Activated CD8-positive, alpha-beta memory T cell treated with anti-CD3 and anti-CD28 coated beads, Interleukin-2, amount 50 U/mL, for 1 hour (primary cell): ENCODE results near the gene NFS1.

Source experiments
- DNase-seq: peaks from one replicate; pipeline ENCODE4 v3.0.0-alpha.2; 2020; ENCODE audit errors: extremely low read depth

NFS1 gene

GRCh38 chr20:35680452-35681183 is 18.5 kb downstream of the NFS1 start:
- no peak for DNase-seq

DNA sequence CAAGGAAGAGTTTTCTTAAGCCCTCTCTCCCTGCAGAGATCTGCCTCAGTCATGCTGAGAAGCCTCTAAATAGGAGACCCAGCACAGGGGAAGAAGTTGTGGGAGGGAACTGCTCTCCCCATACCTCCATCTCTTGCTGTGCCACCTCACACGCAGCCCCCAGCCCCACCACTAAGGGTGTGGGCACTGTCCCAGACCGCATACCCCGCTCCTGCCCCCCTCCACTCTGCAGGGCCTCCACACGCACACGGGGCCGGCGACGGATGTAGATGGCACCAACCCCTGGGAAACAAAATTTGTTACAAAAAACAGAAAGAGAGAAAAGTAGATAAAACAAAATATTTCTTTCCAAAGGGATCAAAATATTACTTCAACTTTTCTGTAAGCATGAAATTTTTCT is 24.2 kb downstream of the NFS1 start:
- DNase-seq = no peak

- DNase-seq = no peak
Measured at GRCh38 chr20:35673884-35674283, 25.3 kb downstream of the NFS1 start.

DNA sequence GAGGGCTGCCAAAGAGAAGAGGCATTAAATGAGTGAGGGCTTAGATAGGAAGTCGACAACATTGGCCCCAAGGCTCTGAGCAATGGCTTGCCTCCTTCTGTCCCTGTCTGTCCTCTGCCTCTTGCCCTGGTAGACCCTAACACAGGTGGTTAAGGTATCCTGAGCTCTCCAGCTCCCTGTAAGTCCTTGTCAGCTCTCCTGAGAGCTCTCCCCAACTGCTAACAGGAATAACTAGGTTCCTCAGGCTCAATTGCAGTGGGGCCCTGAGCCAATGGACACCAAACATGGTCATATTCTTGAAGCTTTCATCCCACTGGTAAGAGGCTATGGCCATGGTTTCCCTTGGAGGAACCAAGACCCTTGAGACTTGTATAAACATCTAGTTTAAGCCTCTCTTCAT is 29.5 kb downstream of the NFS1 start:
- no peak for DNase-seq

GRCh38 chr20:35669221-35669620 is 29.9 kb downstream of the NFS1 start:
- no peak for DNase-seq

DNA sequence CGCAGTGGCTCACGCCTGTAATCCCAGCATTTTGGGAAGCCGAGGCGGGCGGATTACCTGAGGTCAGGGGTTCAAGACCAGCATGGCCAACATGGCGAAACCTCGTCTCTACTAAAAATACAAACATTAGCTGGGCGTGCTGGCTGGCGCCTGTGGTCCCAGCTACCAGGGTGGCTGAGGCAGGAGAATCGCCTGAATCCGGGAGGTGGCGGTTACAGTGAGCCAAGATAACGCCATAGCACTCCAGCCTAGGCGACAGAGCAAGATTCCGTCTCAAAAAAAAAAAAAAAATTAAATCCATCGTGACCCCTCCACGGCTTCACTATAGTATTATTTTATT is 33.2 kb downstream of the NFS1 start:
- DNase-seq = no peak

- peak; percentile 78 for DNase-seq
Measured at GRCh38 chr20:35664466-35665206, 34.5 kb downstream of the NFS1 start, which contains the start of the genes CPNE1 and RBM12. Gene CPNE1, minus strand, starts transcription at chr20:35664900. Its CDS starts 31,977 bp downstream, at chr20:35632923. Gene RBM12, minus strand, starts transcription at chr20:35664900. Its CDS starts 9,578 bp downstream, at chr20:35655322.

DNA sequence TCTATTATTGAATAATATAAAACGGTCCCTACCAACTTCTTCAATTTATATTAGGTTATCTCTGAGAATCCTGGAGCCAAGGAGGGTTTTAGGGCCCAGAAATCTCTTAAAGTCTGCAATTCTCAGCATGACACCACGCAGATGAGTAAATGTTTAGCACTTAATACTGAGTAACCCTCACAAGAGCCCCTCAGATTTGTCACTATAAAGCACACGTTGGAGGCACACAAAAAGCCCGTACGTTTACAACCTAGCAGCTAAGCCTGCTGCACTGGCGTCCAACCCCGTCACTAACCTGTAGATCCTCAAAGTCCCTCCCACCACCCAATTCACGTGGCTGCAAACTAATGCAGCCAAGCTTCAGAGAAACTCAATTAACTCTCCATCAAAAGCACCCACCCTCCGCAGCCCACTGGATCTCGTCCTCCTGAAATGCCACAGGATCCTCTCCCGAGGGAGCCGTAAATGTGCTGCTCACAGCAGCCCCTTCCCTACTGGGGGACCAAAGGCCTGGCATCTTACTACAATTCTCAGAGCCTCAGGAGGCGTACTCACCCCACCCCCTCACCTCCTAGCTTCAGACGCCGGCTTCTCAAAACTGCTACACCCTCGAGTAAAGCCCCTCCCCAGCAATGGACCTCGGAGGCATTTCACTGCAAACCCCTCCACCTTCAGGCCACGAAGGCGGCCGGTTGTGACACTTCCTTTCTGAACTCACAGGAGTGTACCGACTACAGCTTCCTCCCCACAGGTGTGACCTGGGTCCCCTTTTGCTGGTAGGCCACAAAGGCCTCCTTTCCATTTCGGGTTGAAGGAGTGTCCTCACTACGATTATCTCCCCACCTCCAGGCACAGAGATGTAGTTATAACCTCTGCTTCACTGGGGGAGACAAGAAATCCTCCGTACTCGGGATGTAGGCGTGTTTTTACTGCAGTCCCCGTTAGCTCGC is 35.4 kb downstream of the NFS1 start:
- peak; percentile 33 for DNase-seq

- DNase-seq = no peak
Measured at GRCh38 chr20:35662551-35662950, 36.6 kb downstream of the NFS1 start.

DNA sequence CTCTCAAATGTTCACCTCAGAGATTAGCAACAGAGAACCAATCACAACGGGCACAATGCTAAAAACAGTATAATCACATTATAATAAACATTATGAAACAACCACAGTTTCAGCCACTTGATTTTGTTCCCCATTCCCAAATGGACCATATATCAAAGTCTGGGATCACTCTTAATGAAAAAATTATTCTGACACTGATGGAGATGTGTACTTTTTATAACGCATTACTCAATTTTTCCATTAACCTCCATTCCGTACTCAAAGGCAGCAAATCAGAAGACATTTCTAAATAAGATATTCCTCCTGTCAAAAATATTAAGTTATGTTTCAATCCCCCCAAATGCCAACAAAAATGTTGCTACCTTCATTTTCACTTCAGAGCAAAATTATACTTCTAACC is 37.2 kb downstream of the NFS1 start:
- no peak for DNase-seq

DNA sequence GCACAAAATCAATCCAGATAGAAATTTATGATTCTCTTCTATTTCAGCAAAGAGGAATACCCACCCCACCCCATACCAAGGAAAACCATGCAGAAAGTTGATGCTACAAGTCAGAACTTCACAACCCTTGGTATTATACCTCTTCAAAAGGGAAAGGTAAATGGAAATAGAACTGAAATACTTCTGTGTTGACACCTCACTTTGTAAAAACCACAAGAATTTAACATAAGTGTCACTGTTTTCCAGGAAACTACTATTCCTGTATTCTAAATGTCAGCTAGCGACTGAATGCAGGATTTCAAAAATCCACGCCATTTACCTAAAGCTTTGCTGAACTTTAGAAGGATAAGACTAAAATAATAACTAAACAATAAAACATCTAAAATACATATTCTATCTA is 38.1 kb downstream of the NFS1 start:
- DNase-seq = no peak

DNA sequence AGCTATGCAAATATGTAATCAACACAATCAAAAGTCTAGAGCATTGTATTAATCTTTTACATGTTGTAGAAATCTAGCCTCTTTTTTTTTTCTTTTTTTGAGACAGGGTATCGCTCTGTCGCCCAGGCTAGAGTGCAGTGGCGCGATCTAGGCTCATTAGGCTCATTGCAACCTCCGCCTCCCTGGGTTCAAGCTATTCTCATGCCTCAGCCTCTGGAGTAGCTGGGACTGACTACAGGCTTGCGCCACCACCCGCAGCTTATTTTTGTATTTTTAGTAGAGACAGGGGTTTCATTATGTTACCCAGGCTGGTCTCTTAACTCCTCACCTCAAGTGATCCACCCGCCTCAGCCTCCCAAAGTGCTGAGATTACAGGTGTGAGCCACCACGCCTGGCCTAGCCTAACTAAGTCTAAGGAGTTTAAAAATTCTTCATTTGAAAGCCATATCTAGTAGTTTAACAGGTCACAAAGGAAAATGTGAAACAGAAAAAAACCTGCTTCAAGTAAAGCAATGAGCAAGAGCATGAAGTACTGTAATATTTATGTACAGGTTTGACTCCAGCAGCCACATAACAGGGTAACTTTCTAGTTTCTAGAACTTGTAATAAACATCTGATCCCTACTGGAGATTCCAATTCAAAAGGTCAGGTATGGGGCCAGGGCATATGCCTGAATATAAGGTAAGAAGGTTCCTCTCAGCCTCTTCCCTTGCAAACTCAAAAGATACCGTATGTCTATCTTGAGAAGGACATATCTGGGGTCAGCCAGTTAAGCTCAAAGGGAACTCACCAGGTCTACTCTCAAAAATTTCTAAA is 38.8 kb downstream of the NFS1 start:
- no peak for DNase-seq

- DNase-seq = no peak
Measured at GRCh38 chr20:35657271-35657670, 41.9 kb downstream of the NFS1 start.

- DNase-seq = no peak
Measured at GRCh38 chr20:35654415-35654814, 44.7 kb downstream of the NFS1 start.

DNA sequence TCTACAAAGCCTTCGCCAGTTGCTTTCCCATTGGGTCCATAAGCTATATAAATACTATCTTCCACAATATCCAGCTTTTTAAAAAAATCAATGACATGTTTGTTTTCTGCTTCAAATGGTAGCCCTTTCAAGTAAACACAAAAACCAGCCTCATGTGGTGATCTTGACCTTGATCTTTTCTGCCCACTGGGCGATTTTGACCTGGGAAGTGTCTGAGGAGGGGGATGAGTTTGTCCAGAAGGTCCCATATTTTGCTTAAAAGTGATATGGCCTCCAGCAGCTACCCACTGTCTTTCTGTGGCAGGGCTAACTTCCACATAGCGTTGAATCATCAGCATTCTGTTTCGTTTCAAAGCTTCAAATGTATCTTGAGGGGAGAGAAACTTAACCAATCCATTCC is 45.3 kb downstream of the NFS1 start:
- no peak for DNase-seq

GRCh38 chr20:35653430-35653734 is 45.8 kb downstream of the NFS1 start:
- no peak for DNase-seq

- no peak for DNase-seq
Measured at GRCh38 chr20:35652641-35653429, 46.3 kb downstream of the NFS1 start.

DNA sequence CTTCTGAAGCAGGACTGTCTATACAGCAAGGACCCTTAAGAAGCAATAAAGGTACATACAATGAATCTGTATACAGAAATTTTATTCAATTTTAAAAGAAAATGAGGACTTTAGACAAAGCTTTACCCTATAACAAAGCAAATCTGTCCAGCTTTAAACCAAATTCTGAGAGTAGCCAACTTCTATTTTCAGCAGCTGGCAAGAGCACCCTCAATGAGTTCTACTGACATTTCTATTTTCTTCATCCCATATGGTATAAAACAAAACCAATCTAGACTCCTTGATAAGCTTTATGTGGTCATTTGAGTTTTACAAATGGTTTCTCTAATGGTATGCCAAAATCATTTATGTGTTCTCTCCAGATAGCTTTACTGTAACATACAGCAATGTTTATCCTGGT is 47.2 kb downstream of the NFS1 start:
- DNase-seq = no peak

GRCh38 chr20:35650632-35651031 is 48.5 kb downstream of the NFS1 start:
- DNase-seq = no peak

- no peak for DNase-seq
Measured at GRCh38 chr20:35648836-35649235, 50.3 kb downstream of the NFS1 start.

GRCh38 chr20:35644806-35645205 is 54.3 kb downstream of the NFS1 start:
- DNase-seq = no peak
